Activated CD4-positive, alpha-beta T cell treated with anti-CD3 and anti-CD28 coated beads, Interleukin-2, amount 50 U/mL, for 48 hours (primary cell): Measurements from ENCODE around the gene ACTR5.
A peak's percentile ranks its signal among the peaks of the same experiment; 100 is the strongest.

Experiments used
- DNase-seq, 2 experiments: peaks; one replicate each; pipeline ENCODE4 v3.0.0-alpha.2; 2020

Gene ACTR5

GRCh38 chr20:38748097-38748860 is at the start of gene ACTR5:
ACTR5 (plus strand) TSS chr20:38748460; CDS start chr20:38748479, 19 bp downstream.
- DNase-seq = peak; percentile 98

GRCh38 chr20:38698541-38698940 is 49.7 kb upstream of the ACTR5 start:
- DNase-seq = no peak

DNA sequence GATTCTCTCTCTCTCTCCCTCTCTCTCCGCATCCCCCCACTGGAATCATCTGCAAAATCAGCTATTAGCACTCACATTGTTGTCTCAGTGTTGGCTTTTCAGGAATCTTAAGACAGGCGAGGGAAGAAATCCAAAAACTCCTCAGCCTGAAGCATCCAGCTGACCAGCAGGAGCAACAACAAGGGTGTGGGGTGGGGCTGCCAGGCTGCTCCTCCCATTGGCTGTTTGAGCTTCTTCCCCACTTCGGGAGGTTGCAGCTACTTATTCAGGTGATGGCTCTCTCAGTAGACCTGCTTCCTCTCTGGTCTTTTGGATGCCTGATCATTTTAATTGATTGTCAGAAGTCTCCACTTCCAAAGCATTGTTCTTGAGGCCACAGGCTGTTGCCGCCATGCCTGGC is 48.1 kb upstream of the ACTR5 start:
- DNase-seq = no peak

GRCh38 chr20:38700926-38701325 is 47.3 kb upstream of the ACTR5 start:
- DNase-seq = no peak

DNA sequence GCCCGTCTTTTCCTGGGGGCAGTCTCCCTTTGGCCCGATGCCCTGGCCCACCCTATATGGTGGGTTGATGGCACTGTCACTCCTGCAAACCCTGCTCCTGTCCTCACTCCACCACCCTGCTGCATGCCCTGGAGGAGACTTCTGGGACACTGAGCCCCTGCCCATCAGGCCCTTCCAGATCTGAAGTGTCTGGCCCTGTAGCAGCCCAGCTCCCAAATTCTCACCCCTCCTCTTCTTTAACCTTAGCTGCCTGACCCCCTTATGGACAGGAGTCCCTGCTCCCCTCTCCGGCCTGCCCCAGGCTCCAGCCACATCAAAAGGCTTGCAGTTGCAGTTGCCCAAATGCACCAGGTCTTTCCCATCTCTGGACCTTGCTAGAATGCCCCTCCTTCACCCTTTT is 44.7 kb upstream of the ACTR5 start:
- no peak for DNase-seq

DNA sequence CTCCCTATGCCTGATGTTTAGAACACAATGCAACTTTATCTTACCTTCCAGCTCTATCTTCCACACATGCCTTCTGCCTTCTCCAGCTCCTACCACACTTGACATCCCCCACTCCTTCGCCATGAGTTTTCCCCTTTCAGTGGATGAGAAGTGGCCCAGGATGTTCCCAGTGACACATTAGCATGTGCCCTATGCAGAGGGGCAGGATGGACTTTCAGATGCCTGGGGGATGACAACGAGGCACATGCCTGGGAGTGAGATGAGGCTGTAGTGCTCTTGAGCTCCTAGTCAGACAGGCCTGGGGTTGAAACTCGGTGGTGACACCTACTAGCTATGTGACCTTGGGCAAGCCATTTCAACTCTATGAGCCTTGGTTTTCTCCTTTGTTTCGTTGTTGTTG is 44.1 kb upstream of the ACTR5 start:
- no peak for DNase-seq

GRCh38 chr20:38706509-38706908 is 41.8 kb upstream of the ACTR5 start:
- DNase-seq = no peak

DNA sequence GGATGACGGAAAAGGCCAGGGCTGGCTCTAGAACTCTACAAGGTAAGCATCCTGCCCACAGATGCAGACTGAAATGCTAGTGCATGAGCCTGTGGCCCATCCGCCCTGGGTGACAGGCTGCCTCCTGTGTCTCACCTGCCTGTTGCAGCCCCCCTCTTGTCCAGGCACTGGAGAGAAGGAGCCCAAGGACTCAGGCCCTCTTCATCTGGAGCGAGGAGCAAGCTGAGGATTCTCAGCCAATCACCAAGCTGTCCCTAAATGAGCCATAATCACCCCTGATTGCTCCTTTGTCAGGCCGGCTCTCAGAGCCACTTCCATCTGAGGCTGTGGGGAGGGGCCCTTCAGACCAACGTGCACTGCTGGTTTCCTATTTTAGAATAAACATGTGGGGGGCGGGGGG is 34.0 kb upstream of the ACTR5 start:
- no peak for DNase-seq

DNA sequence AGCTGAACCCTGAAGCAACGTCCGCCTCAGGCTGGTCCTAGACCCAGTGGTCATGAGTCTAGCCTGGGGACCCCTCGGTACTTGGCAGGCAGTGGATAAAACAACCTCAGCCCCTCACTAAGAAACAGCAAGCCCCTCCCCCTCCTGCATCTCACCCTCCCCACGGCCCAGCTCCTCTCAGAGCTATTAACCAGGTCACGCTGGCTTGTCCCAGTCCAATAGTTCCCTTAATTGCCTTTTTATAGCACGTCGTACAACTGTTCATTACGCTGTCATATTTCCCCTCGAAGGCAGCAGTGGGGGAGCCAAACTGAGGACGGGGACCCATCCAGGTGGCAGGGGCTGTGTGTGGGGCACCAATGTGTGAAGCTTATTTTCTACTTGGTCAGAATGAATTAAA is 32.6 kb upstream of the ACTR5 start:
- DNase-seq = no peak

- no peak for DNase-seq
These were observed 25.6 kb upstream of the ACTR5 start for GRCh38 chr20:38722683-38723016.

DNA sequence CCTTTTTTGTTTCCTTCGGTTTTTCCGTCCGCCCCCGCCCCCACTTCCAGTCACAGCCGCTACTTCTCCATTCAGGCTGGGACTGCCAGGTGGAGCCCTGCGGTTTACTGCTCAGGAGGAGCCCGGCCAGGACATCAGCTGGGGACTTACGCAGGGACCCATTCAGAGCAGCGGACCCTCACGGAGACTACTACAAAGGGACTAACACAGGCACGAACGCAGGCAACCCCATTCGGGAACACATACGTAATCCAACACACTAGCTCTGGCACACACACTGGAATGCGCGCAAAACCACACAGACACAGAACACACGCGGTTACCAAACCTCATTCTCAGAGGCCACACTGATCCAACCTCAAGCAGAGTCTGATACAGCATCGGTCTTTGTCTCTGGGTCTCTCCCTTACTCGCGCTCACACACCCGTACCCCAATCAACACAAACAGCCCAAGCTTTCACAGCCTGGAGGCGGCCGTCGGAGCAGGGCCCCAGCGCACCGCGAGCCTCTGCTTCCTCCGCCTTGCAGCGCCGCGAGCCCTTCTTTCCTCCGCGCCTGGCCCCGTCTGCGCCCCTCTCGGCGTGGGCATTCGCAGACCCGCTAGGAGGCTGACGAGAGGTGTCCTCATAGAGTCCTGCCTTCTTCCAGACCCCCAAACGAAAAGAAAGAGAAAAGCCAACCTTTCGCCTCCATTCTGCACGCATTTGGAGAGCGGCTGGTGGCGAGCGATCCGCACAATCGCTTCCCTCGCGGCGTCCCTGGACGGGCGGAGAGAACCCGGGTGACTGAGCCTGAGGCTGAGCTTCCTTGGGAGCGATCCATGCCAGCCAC is 25.0 kb upstream of the ACTR5 start:
- peak; percentile 7 to 25 for DNase-seq

DNA sequence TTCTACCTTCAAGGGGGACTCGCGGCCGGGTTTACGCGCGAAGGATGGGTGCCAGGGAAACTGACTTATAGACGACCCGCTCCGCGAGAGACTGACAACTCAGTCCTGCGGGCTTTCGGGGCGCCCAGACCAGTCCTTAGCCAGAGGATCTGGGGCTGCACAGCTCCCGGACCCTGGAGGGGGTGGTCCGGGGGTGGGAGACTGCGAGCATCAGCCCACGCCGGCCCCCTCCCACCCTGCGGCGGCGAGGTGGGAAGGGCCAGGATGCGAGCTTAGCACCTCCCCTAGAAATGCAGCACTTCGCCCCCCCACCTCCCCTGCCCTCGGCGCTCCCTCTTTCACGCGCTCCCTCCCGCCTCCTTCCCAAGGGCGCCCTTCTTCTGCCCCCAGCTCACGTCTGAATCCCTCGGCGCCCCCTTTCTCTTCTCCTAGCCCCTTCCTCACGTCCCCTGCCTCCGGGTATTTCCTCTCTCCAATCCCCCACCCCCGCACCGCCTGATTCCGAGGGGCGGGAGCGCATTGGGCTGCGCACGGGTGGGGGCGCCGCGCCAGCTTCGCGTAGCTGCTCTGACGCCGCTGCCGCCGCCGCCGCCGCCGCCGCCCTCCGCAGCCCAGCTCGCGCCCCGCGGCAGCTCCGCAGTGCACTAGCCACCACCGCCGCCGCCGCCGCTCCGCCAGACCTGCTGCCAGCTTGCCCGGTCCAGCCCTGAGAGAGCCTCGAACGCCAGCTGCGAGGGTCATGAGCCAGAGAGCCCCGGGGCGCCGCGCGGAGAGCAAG is 24.2 kb upstream of the ACTR5 start, which contains the start of gene SLC32A1:
Gene SLC32A1 (plus strand): TSS at position 639 of the 778 bp plus-strand sequence. CDS start 239 bp downstream, outside the sequence.
- DNase-seq = peak; percentile 5 to 6

GRCh38 chr20:38724626-38725147 is 23.6 kb upstream of the ACTR5 start:
- peak in 1 of 2 experiments; percentile 9 for DNase-seq

DNA sequence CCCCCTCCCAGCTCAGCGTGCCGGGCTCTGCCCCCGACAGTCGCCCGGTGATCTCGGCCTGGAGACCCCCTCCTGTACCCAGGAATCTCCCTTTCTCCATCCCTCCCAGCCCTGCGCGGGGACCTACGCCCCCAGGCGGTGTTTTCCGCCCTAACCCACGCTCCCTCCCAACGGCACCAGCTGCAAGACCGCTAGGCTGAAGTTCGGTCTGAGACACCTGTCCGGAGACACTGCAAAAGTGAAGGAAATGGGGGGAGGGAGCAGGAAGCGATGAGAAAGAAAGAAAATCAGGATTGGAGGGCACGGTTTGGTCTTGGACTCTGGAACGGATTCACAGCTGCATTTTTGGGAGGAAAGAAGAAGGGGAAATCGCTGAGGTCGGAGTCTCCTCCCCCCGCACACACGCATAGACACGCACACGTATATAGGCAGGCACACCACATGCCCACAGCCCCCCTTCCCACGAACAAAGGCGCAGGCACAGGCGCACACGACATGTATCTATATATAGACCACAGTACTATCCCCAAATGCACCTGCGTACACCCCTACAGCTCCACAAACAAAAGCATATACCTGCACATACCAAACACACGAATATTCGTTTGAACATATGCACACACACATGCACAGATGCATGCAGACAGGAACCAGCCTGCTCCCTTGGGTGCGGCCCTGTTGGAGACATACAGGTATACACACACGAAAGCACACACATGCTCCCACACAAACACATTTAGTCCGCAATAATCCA is 22.9 kb upstream of the ACTR5 start:
- peak; percentile 3 to 11 for DNase-seq

DNA sequence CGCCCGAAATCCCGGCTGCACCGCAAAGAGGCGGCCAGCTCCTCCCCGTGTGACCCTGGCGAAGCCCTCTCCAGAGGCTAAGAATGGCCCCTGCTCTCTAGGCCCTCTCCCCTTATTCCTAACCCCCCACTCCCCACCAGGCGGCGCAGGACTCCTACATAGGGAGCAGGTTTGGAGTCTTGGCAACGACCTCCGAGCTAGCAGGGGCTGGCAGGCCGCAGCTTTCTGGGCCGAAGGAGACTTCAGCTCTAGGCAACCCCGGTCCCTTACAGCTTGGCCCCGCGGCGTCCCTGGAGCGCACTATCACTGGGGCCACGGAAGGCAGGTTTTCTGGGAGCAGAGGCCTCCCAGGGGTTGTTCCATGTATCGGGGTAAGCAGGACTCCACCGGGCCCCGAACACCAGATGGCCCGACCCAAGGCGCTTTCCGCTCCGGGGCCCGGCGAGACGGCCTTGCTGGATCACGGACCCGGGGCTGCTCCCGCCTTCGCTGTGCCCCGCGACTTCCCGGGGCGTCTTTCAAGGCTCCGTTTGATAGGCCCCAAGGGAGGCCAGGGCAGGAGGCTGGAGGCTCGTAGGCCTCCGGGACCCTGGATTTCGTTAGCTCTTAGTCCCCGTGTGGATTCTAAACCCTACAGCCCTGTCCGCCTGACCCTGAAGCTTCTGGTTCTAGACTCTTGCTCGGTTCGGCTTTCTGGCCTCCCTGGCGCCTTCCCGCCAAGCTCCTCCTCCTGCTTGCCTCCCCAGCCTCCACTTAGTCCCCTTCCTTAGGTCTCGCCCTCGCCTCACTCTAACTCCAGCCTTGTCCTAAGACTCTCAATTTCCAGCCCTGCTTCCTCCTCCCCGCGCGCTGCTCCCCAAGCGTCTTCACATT is 22.1 kb upstream of the ACTR5 start:
- peak; percentile 70 to 75 for DNase-seq

- peak; percentile 79 to 85 for DNase-seq
These were observed 21.3 kb upstream of the ACTR5 start for GRCh38 chr20:38726804-38727606.

GRCh38 chr20:38727607-38728190 is 20.6 kb upstream of the ACTR5 start:
- peak; percentile 15 to 29 for DNase-seq

DNA sequence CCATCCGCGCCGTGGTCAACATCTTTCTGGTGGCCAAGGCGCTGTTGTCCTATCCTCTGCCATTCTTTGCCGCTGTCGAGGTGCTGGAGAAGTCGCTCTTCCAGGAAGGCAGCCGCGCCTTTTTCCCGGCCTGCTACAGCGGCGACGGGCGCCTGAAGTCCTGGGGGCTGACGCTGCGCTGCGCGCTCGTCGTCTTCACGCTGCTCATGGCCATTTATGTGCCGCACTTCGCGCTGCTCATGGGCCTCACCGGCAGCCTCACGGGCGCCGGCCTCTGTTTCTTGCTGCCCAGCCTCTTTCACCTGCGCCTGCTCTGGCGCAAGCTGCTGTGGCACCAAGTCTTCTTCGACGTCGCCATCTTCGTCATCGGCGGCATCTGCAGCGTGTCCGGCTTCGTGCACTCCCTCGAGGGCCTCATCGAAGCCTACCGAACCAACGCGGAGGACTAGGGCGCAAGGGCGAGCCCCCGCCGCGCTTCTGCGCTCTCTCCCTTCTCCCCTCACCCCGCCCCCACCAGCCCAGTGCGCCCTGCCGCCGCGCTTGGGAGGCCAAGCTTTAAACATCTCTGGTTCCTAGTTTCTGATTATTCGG is 20.0 kb upstream of the ACTR5 start:
- DNase-seq = peak; percentile 2 to 11

DNA sequence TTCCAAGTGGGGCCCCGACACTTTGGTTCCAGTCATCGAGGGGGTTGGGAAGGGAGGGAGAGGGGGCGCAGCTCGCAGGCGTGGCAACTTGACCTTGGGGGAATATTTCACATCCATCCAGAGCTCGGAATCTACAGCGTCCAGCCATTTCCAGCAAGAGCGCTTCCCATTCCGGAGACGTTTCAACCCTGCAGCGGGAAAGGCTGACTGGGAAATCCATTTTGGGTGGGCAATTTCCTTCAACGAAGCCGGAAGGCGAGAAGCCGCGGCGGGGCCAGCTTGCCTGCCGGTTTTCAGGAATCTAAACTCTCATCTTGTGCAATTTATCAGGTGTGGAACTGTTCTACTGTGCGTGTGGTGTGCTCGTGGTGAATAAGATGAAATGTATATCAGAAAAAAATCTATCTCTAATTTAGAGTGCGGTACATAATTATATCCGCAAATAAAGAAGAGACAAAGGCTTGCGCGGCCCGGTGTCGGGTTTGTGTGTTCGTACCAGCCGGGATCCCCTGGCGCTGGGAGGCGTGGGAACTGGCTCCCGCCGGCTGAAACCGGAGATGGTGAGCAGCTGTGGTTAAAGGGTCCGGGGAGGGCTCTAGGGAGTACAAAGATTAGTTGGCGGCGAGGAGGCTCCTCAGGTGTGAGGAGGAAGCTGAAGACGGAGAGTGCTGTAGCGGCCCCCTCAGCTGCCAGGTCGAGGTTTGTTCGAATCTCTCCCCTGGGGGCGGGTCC is 19.2 kb upstream of the ACTR5 start:
- DNase-seq = peak; percentile 18 to 20
